ENCODE measurements around the gene TMUB2. TPM values are rescaled to one million over a fixed set of nuclear protein-coding genes. Genes with fewer than 3 reads are reported as not detected.
A peak's percentile ranks its signal among the peaks of the same experiment; 100 is the strongest.

The TMUB2 gene
- total RNA-seq, 1 donor from 2014 or later: 35.0 TPM

DNA sequence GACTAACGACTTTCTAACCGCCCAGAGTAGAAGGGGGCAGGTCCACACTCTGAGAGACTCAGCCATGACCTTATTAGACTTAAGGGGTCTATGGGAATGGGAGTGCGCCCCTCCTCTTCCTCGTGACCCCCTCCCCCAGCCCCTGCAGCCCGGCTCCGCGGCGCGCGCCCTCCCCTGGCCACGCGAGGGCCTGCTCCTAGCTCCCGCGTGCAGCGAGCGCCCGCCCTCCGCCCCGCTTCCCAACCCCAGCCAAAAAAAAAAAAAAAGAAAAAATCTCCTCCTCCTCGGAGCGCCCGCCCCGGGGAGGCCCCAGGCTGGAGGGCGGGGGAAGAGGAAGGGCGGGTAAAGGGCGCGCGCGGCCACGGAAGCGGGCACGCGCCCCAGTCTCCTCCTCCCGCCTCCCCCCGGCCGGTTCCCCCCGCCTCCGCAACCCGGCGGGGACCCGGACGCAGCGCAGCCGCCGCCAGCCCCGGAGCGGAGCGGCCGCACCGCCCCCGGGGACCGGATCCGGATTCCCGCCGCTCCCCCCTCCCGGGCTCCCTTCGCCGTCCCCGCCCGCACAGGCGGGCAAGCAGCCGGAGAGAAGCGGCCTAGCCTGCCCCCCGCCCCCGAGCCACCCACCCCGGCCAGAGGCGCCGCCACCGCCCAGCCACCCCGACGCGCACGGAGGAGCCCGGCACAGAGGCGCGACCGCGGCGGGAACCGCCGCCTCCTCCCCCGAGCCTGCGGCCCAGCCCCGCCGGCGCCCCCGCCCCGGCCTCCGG, 31.8 kb downstream of the TMUB2 start:
- TF ChIP-seq, protein P1, sequence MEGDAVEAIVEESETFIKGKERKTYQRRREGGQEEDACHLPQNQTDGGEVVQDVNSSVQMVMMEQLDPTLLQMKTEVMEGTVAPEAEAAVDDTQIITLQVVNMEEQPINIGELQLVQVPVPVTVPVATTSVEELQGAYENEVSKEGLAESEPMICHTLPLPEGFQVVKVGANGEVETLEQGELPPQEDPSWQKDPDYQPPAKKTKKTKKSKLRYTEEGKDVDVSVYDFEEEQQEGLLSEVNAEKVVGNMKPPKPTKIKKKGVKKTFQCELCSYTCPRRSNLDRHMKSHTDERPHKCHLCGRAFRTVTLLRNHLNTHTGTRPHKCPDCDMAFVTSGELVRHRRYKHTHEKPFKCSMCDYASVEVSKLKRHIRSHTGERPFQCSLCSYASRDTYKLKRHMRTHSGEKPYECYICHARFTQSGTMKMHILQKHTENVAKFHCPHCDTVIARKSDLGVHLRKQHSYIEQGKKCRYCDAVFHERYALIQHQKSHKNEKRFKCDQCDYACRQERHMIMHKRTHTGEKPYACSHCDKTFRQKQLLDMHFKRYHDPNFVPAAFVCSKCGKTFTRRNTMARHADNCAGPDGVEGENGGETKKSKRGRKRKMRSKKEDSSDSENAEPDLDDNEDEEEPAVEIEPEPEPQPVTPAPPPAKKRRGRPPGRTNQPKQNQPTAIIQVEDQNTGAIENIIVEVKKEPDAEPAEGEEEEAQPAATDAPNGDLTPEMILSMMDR (IDR thresholded peaks at IDR 0.05; ENCODE audit: insufficient read depth, low read length, poor library complexity, severe bottlenecking): peak; percentile 45
- no peaks in the 10 kb centered on the region for H3K27me3 ChIP-seq (ENCODE audit: control insufficient read depth, insufficient read depth, low read length)
- no peak for DNase-seq (ENCODE audit: low read depth)
- H3K36me3 ChIP-seq (ENCODE audit: control insufficient read depth, insufficient read depth, low read length): peaks cover 5% of the 10 kb centered on the region
- peak overlapping the region; percentile 94 for H3K4me3 ChIP-seq (ENCODE audit: low read depth, low read length)

GRCh38 chr17:44219108-44219615, 32.4 kb downstream of the TMUB2 start:
- TF ChIP-seq, protein P1 (IDR thresholded peaks at IDR 0.05; ENCODE audit: insufficient read depth, low read length, poor library complexity, severe bottlenecking): no peak

GRCh38 chr17:44219616-44220212, 32.9 kb downstream of the TMUB2 start, which contains the start of gene UBTF:
Gene UBTF (minus strand): TSS chr17:44219675. CDS start chr17:44218229, 1,446 bp downstream.
- TF ChIP-seq, protein P1 (IDR thresholded peaks at IDR 0.05; ENCODE audit: insufficient read depth, low read length, poor library complexity, severe bottlenecking): no peak
- Histone ChIP-seq H3K4me3 (ENCODE audit: low read depth, low read length) (peak within 1 kb of the TSS; percentile 94), H3K36me3 (ENCODE audit: control insufficient read depth, insufficient read depth, low read length) (peaks cover 5% of the 10 kb centered on the region), H3K27me3 (ENCODE audit: control insufficient read depth, insufficient read depth, low read length) (no peaks in the 10 kb centered on the region)
- no peak for DNase-seq (ENCODE audit: low read depth)

More at GRCh38 chr17:44219108-44219615, 32.4 kb downstream of the TMUB2 start:
- no peaks in the 10 kb centered on the region for H3K27me3 ChIP-seq (ENCODE audit: control insufficient read depth, insufficient read depth, low read length)
- peak overlapping the region; percentile 94 for H3K4me3 ChIP-seq (ENCODE audit: low read depth, low read length)
- DNase-seq (ENCODE audit: low read depth): no peak
- peaks cover 5% of the 10 kb centered on the region for H3K36me3 ChIP-seq (ENCODE audit: control insufficient read depth, insufficient read depth, low read length)

DNA sequence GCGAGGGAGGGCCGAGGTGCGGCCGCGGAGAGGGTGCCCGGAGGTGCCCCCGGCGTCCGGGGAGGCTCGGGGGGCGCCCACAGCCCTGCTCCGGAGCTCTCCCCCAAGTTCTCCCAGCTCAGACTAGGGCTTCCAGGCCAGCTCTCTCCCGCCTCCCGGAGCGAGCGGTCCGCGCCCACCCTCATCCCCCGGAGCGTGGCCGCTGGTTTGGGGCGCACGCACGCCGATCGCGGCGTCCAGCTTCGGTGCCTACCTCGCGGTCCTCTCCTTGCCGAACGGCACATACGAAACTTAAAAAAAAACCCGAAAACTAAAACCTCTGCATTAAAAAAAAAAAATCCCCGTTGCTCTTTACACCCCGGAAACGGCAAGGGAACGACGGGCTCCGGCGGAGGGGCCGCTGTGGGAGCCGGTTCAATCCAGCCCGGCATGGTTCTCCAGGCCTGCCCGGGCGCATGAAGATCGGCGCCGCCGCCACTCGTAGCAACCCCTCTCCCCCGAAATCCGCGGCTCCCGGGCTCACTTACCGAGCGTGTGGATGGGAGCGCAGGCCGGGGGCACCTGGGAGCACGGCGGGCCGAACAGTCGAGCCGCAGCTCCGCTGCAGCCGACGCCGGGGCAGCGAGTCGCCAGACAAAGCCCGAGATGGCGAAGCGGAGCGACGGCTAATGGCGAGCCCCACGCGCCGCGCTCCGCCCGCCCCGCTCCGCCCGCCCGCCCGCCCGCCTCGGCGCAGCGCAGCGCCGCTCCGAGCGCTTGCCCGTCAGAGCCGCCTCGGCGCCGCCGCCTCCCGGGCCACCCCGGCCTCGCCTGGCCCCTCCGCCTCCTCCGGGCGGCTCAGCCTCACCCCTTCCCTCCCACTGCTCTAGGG, 33.7 kb downstream of the TMUB2 start:
- DNase-seq (ENCODE audit: low read depth): no peak
- H3K36me3 ChIP-seq (ENCODE audit: control insufficient read depth, insufficient read depth, low read length): peaks cover 2% of the 10 kb centered on the region

More for the DNA sequence above, 33.7 kb downstream of the TMUB2 start:
- peak overlapping the region; percentile 94 for H3K4me3 ChIP-seq (ENCODE audit: low read depth, low read length)
- H3K27me3 ChIP-seq (ENCODE audit: control insufficient read depth, insufficient read depth, low read length): no peaks in the 10 kb centered on the region
- TF ChIP-seq, protein P1 (IDR thresholded peaks at IDR 0.05; ENCODE audit: insufficient read depth, low read length, poor library complexity, severe bottlenecking): no peak

Data from kidney epithelial cell (primary cell).